PC-9 (cell line): Measurements from ENCODE around the gene CYP27B1. TPM values are rescaled to one million over a fixed set of nuclear protein-coding genes. Genes with fewer than 3 reads are reported as not detected.
A peak's percentile ranks its signal among the peaks of the same experiment; 100 is the strongest.

ENCODE experiments used
- BruUV-seq: library from RNA; stranded (reverse); fragments of 400-500 nt; replicated peaks from 2 replicates; lab custom pipeline; 2021; lab: Mats Ljungman, UMichigan
- CTCF ChIA-PET: fragments of 300-600 bp; sonication (Branson Sonifier 250); formaldehyde crosslinking; loops from one replicate; lab custom pipeline; 2022; ENCODE audit warnings: antibody characterized with exemption; lab: Charles Lee
- POLR2A ChIA-PET: fragments of 300-600 bp; sonication (Branson Sonifier 250); formaldehyde crosslinking; loops from one replicate; lab custom pipeline; 2022; ENCODE audit warnings: antibody characterized with exemption; ENCODE audit not compliant: unreplicated experiment; lab: Charles Lee
- DNase-seq, 2 experiments: peaks; one replicate each; pipeline versions ENCODE4 v3.0.0 to v3.0.0-alpha.2; 2015 to 2022; ENCODE audit warnings: mixed read lengths in 1 of 2
- H2AFZ ChIP-seq: fragments of 200-600 bp; sonication (generic); 2 replicates; pipeline ENCODE4 v1.8.1; 2017; ENCODE audit warnings: antibody characterized with exemption
- H3F3A ChIP-seq: fragments of 200-600 bp; sonication (generic); 2 replicates; pipeline ENCODE4 v1.8.1; 2017; ENCODE audit warnings: antibody characterized with exemption, mild to moderate bottlenecking, low read depth; ENCODE audit not compliant: insufficient read depth
- H3K27ac ChIP-seq: fragments of 200-600 bp; sonication (generic); 2 replicates; pipeline ENCODE4 v1.6.1; 2016; ENCODE audit warnings: mixed run types
- H3K27me3 ChIP-seq: fragments of 200-600 bp; sonication (generic); 2 replicates; pipeline ENCODE4 v1.6.1; 2016; ENCODE audit warnings: low read depth, mixed run types; ENCODE audit not compliant: insufficient read depth
- H3K36me3 ChIP-seq: fragments of 200-600 bp; sonication (generic); 2 replicates; pipeline ENCODE4 v1.6.1; 2016; ENCODE audit warnings: low read depth, mixed run types
- H3K4me1 ChIP-seq: fragments of 200-600 bp; sonication (generic); replicated peaks from 2 replicates; pipeline ENCODE4 v1.6.1; 2016; ENCODE audit warnings: mixed run types; ENCODE audit not compliant: insufficient read depth
- H3K4me2 ChIP-seq: fragments of 200-600 bp; sonication (generic); 2 replicates; pipeline ENCODE4 v1.6.1; 2017; ENCODE audit warnings: mixed run types
- H3K4me3 ChIP-seq: fragments of 200-600 bp; sonication (generic); 2 replicates; pipeline ENCODE4 v1.6.1; 2016; ENCODE audit warnings: mixed run types
- H3K79me2 ChIP-seq: fragments of 200-600 bp; sonication (generic); 2 replicates; pipeline ENCODE4 v1.6.1; 2017; ENCODE audit warnings: low read depth, mixed run types
- H3K9me2 ChIP-seq: fragments of 200-600 bp; sonication (generic); 2 replicates; pipeline ENCODE4 v1.8.1; 2017; ENCODE audit warnings: mild to moderate bottlenecking; ENCODE audit not compliant: insufficient read depth
- H3K9me3 ChIP-seq: fragments of 200-600 bp; sonication (generic); 2 replicates; pipeline ENCODE4 v1.8.1; 2016; ENCODE audit warnings: low read depth; ENCODE audit not compliant: insufficient read depth
- H4K20me1 ChIP-seq: fragments of 200-600 bp; sonication (generic); 2 replicates; pipeline ENCODE4 v1.8.1; 2017; ENCODE audit not compliant: insufficient read depth
- EZH2 ChIP-seq: fragments of 200-600 bp; sonication (generic); IDR thresholded peaks from 2 replicates; pipeline ENCODE4 v1.8.0; 2017; ENCODE audit warnings: antibody characterized with exemption, low read depth
- intact Hi-C: fragments of 100-400 bp; cut with micrococcal nuclease; formaldehyde crosslinking; loops from one replicate; pipeline ENCODE4 v1.10.0; 2022; ENCODE audit not compliant: unreplicated experiment
- total RNA-seq: library from RNA; stranded (reverse); gene quantifications from 2 replicates; pipeline ENCODE4 v1.2.3, GENCODE V29; 2021
- TF ChIP-seq, protein P1 (sequence below): fragments of 200-600 bp; sonication (generic); conservative IDR thresholded peaks from 2 replicates; pipeline ENCODE4 v1.6.1; 2017; ENCODE audit warnings: mixed run types, antibody characterized with exemption, mild to moderate bottlenecking, moderate library complexity

CYP27B1 gene
- total RNA-seq, 1 experiment from 2014 or later: 1.8 TPM

DNA sequence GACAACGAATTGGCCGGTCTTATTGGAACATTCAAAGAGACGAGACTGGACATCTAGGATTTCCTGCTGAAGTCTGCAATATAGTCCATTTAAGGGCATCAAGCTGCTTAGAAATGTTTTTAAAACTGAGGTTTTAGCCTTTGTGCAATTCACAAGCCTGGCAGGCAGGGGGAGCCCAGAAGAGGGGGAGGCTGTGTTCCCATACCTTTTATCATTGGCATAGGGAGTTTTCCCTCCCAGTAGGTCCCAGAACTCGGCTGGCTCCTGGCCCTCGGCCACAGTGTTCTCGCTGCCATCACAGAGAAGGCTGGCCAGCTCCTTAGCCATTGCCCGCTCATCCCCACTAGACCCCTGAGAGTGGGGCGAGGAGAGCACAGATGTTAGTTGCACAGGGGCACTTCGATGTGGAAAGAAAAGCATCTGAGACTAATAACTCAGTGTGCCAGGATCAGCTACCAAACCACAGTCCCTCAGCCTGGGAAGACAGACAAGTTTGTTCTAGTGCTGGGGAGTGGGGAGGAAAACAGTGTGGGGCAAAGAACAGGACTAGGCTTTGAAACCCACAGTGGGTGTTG, 36.5 kb upstream of the CYP27B1 start:
- peak in 1 of 2 experiments; percentile 24 for DNase-seq
- POLR2A ChIA-PET: interaction anchor here (0.6 kb wide), 1 partner anchor 329 kb away, joined by 3 read pairs; no protein-coding TSS in a partner anchor
- Histone ChIP-seq H3K79me2 (no peaks in the 10 kb centered on the region), H3K4me1 (no peaks in the 10 kb centered on the region), H3K9me3 (no peaks in the 10 kb centered on the region), H3K9me2 (no peaks in the 10 kb centered on the region), H3K27me3 (no peaks in the 10 kb centered on the region), H3K4me3 (no peak overlapping the region), H3K36me3 (no peaks in the 10 kb centered on the region), H3K27ac (no peak overlapping the region), H4K20me1 (no peaks in the 10 kb centered on the region), H2AFZ (no peak overlapping the region), H3K4me2 (no peak overlapping the region), H3F3A (no peaks in the 10 kb centered on the region)
- intact Hi-C loops: loop anchor here (1.0 kb wide), 1 partner anchor 102 kb away; no protein-coding TSS in a partner anchor
- CTCF ChIA-PET: no interaction called here
- no peak for TF ChIP-seq EZH2
- TF ChIP-seq, protein P1, sequence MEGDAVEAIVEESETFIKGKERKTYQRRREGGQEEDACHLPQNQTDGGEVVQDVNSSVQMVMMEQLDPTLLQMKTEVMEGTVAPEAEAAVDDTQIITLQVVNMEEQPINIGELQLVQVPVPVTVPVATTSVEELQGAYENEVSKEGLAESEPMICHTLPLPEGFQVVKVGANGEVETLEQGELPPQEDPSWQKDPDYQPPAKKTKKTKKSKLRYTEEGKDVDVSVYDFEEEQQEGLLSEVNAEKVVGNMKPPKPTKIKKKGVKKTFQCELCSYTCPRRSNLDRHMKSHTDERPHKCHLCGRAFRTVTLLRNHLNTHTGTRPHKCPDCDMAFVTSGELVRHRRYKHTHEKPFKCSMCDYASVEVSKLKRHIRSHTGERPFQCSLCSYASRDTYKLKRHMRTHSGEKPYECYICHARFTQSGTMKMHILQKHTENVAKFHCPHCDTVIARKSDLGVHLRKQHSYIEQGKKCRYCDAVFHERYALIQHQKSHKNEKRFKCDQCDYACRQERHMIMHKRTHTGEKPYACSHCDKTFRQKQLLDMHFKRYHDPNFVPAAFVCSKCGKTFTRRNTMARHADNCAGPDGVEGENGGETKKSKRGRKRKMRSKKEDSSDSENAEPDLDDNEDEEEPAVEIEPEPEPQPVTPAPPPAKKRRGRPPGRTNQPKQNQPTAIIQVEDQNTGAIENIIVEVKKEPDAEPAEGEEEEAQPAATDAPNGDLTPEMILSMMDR: peak; percentile 83
- BruUV-seq: no TSS peak

DNA sequence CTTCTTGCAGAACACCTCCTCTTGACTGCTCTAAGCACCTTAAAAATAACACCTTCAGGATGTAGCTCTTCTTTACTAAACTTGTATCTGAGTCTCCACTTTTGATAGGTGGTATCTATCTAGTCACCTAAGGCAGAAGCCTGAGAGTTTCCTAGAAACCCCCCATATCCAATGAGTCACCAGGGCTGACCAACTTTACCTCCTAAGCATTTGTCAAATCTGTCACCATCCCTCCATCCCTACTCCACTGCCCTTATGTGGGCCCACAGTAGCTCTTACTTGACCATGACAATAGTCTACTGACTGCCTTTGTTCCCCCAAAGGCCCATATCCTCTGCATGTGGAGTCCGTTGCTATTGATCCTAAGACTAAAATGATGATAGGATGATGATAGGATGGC, 35.7 kb upstream of the CYP27B1 start:
- Histone ChIP-seq H3K79me2 (no peaks in the 10 kb centered on the region), H3F3A (no peaks in the 10 kb centered on the region), H2AFZ (no peak overlapping the region), H3K27ac (no peak overlapping the region), H3K9me2 (no peaks in the 10 kb centered on the region), H3K4me2 (no peak overlapping the region), H4K20me1 (no peaks in the 10 kb centered on the region), H3K9me3 (no peaks in the 10 kb centered on the region), H3K27me3 (no peaks in the 10 kb centered on the region), H3K4me1 (no peaks in the 10 kb centered on the region), H3K36me3 (peaks cover 5% of the 10 kb centered on the region; the same call in 1 of the 2 replicates), H3K4me3 (no peak overlapping the region)
- TF ChIP-seq EZH2: no peak
- TF ChIP-seq, protein P1: no peak
- intact Hi-C loops: loop anchor here (1.0 kb wide), 1 partner anchor 103 kb away; no protein-coding TSS in a partner anchor
- no peak for DNase-seq
- POLR2A ChIA-PET: no interaction called here
- BruUV-seq: no TSS peak
- CTCF ChIA-PET: no interaction called here

GRCh38 chr12:57800965-57801364, 34.1 kb upstream of the CYP27B1 start:
- intact Hi-C loops: no loop called here
- Histone ChIP-seq H3K4me3 (no peak overlapping the region), H3K9me3 (no peaks in the 10 kb centered on the region), H3K27me3 (no peaks in the 10 kb centered on the region), H3K36me3 (peaks cover 21% of the 10 kb centered on the region; the same call in 1 of the 2 replicates), H3K4me1 (peaks cover under 1% of the 10 kb centered on the region; the same call in 1 of the 2 replicates), H4K20me1 (0 out of 2 replicates have a peak, but pooled peaks cover 4% of the 10 kb centered on the region), H3K27ac (no peak overlapping the region), H3K4me2 (no peak overlapping the region), H3K9me2 (no peaks in the 10 kb centered on the region), H2AFZ (no peak overlapping the region), H3K79me2 (no peaks in the 10 kb centered on the region; the same call in 1 of the 2 replicates), H3F3A (peaks cover under 1% of the 10 kb centered on the region; the same call in 1 of the 2 replicates)
- TF ChIP-seq, protein P1: no peak
- TF ChIP-seq EZH2: no peak
- no peak for DNase-seq
- POLR2A ChIA-PET: no interaction called here
- CTCF ChIA-PET: interaction anchor here (0.6 kb wide), 1 partner anchor 96 kb away, joined by 6 read pairs; no protein-coding TSS in a partner anchor
- no TSS peak for BruUV-seq
